NCI-H2171 treated with DMSO at 0.1 percent for 48 hours (cell line): ENCODE measurements around the gene ATXN7.

Experiments used
- DNase-seq: peaks from one replicate; lab custom pipeline; 2025; lab: John Stamatoyannopoulos, UW

Gene ATXN7

GRCh38 chr3:64021922-64022321 is 158.3 kb downstream of the ATXN7 start:
- DNase-seq, result no peak

- DNase-seq, result no peak
Observed at GRCh38 chr3:64022451-64023186, 159.0 kb downstream of the ATXN7 start.

DNA sequence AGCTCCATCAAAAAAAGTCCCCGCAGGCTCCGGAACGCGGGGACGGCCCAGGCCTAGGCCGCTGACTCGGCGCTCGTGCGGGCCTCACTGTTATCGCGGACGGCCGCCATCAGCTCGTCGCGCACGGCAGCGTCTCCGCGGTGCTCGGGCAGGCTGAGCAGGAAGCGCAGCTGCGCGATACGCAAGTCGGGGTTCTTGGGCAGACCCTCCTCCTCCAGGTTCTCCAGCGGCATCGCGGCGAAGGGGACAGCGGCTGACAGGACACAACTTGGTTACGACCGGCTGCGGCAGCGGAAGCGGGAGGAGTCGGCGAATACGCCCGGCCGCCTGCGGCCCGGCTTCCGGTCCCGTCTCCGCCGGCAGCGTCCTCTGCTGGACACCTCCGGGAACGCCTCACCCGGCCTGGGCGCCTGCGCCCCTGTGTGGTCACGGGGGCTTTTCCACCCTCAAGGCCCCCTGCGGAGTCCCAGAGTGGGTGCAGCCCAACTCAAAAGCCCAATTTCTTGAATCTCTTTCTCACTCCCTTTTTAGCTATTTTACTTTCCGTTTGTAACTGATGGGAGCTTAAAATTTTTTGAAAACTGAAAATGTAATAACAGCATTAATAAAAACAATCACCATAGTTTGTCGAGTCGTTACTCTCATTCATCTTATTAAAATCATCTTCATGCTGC is 159.7 kb downstream of the ATXN7 start, which contains the start of gene PSMD6:
Gene PSMD6, minus strand, starts transcription at position 308 of the 674 bp plus-strand sequence. Its CDS starts 75 bp downstream, at position 233.
- peak; percentile 68 for DNase-seq

DNA sequence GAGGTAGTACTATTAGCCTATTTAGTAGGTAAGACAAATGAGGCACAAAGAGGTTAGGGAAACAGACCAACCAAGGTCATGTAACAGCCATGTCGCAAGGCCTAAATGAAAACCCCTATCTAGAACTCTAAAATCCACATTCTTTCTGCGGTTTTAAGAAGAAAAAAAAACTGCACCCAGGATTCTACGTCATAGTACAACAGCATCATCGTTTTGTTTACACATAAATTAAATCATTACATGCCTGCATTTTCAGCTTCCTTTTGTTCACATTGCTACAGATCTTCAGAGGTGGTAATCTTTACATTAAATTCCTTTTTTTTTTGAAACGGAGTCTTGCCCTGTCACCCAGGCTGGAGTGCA is 160.2 kb downstream of the ATXN7 start:
- DNase-seq, result no peak

DNA sequence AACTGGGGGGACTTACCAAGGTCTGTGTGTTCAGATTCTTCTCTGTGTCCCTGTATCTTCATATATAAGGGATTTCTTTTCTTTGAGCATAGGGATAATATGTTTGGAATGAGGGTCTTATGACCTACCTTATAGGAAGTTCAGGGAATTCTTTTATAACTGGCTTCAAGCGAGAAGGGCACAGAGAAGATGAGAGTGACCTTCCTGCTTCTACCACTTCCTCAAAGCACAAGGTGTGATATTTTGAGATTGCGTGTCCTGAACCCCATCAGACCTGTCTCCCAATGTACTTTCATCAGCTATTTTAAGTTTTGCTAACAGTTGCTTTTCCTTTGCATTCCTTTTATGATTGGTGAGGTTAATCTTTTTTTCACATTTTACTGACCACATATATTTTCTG is 162.7 kb downstream of the ATXN7 start:
- no peak for DNase-seq

- no peak for DNase-seq
Observed at GRCh38 chr3:64027658-64028057, 164.0 kb downstream of the ATXN7 start.

DNA sequence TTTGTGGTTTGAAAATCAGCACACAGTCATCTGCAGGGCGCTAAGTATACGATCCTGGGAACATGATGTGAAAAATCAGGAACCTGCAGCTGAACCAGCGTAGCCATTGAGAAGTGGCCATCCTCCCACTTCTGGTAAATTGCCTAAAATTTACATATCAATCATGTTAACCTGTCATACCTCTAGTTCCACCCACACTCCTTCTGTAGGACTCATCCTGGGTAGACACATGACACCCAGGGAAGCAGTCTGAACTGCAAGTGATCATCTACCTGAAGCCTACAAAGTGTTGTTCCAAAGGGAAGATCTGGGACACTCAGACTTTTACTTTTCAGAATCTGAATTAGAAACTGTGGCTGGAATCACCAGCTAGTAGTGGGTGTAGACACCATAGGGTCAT is 165.1 kb downstream of the ATXN7 start:
- no peak for DNase-seq

DNA sequence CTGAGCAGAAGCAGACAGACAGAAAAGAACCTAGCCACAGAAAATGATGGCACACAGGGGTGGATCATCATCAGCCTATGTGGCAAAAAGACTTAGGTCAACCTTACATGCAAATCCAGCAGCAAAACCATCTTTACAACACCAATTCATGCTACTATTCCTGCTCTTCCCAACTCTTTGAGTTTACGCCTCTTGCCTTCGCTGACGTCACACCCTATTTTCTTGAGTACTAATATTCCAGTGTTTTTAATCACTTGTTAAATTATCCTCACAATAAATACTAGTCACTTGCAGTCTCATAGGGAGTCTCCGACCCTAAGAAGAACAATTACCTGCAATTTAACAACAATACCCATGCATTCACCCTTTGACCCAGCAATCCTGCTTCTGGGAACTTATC is 165.6 kb downstream of the ATXN7 start:
- DNase-seq, result no peak

- DNase-seq, result peak; percentile 85
Observed at GRCh38 chr3:64030741-64031140, 167.1 kb downstream of the ATXN7 start.

DNA sequence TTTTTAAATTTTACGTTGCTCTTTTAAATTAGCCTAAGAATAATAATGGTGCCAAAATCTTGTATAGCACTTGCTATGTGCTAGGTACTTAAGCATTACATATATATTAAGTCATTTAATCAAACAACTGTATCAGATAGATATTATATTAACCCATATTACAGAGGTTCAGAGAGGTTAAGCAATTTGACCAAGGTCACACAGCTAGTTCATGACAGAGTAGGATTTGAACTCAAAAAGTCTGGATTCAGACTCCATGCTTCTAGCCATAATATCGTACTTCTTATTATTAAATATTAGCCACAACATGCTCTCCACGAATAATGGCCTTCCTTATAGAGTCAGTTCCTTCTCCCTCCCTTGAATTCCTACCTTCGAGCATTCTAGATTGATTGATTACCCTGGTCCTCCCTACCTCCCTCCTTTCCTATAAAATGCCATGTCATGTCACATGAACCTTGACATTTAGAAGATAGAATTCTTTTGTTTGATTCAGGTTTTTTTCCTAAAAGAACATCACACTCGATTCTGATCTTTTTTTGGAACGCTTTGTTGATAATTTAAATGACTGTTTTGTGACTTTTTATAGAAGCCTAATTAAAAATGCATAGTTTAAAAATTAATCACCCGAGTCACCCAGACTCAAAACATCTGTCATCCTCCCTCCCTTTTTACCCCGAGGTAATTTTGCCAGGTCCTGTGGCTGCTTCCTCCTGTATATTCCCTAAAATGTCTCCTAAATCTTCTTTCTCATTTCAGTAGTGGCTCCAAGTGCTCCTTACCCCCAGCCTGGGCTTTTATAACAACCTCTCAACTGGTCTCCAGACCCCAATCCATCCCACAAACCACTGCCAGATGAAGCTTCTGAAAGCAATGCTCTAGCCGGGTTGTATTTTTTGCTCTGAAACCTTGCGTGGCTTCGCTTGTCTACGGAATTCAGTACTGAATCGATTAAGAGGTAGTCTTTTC is 168.2 kb downstream of the ATXN7 start:
- peak; percentile 36 for DNase-seq

DNA sequence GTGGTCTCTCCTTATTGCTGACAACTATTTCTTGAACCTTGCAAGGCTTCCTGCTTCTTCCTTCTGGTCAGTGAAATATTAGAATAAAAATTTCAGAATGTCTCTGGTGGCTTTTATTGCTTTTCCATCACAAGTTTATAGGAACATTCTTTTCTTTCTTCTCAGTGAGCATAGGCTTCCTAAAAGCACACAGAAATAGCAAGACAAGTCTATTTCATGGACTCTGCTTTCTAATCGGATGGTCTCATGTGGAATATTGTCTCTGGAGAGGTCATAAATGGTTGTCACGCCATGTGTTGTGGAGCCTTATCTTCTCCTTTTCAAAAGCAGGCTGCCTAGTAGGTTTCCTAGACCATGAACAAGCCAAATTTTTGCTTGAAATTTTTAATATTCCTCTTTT is 169.4 kb downstream of the ATXN7 start:
- DNase-seq, result no peak

- DNase-seq, result no peak
Observed at GRCh38 chr3:64037084-64037483, 173.4 kb downstream of the ATXN7 start.

DNA sequence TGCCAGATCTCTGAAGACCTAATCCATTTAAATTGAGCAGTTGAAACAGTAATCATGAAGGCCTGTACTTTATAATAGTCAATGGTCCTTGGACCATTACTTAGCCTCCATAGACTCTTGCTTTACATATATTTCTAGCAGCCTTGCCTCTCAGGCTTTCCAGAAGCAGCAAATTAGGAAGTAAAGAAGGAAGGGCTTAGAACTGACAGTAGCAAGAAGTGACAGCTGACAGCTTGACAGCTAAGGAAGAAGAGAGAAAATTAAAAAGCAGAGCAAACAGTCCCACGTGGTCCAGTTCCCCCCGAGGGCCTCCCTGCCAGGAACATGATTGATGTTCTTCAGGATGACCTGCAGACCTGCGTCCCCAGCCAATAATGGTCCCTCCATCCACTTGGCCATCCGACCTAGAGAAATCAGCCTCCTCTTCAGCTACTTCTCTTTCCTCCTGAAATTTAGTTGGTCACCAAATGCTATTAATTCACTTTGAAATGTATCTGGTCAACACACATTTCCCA is 174.6 kb downstream of the ATXN7 start:
- no peak for DNase-seq

DNA sequence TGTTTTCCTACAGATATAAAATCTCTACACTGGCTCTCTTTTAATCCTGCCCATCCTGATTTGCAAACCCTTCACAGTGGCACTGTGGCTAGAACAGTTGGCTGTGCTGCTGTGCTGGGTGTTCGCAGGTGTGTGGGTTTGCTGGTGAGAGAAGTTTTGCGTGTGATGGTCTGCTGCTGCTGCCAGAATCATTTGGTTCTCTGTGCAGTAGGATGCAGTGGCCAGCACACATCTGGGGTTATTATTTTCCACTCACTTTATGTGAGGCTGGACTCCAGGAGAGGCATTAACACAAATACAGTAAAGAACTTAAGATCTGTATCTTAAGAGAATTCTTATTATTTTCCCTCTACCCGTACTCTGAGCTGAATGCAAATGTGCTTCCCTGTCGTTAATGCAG is 175.7 kb downstream of the ATXN7 start:
- no peak for DNase-seq

DNA sequence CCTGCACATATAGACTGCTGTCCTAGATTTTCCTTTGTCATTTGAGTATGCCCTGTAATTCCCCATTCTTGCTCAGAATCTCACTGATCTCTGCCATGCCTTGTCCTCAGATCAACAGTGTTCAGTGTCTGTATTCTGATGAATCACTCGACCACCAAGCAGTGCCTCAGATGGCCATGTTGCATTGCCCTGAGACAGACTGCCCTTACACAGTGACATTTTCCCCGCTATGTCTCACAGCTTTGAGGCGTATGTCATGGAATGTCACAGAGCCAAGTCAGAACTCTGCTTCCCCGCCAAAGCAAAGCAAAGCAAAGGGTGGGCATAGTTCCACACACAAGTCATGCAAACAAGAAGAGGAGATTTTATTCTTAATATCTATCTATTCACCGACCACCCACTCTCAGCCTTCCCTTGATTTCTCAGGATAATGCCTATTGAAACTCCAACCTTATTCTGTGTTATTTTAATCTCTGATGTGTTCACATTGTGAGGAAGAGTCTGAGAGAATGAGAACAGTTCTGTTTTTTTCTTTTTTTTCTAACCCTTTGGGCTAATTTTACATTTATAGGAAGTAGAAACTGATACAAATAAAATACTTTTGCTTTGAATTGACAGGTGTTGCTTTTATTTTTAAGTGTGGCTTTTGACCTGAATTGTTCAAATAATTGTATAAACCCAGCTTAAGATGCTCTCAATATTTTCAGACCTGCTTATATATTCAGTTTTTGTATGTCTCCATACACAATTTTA is 176.5 kb downstream of the ATXN7 start:
- DNase-seq, result no peak

DNA sequence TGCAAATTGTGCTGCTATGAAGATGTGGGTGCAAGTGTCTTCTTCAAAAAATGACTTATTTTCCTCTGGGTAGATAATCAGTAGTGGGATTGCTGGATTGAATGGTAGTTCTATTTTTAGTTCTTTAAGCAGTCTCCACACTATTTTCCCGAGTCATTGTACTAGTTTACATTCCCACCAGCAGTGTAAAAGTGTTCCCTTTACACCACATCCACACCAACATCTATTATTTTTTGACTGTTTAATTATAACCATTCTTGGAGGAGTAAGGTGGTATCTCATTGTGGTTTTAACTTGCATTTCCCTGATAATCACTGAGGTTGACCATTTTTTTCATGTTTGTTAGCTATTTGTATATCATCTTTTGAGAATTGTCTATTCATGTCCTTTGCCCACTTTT is 179.3 kb downstream of the ATXN7 start:
- no peak for DNase-seq

DNA sequence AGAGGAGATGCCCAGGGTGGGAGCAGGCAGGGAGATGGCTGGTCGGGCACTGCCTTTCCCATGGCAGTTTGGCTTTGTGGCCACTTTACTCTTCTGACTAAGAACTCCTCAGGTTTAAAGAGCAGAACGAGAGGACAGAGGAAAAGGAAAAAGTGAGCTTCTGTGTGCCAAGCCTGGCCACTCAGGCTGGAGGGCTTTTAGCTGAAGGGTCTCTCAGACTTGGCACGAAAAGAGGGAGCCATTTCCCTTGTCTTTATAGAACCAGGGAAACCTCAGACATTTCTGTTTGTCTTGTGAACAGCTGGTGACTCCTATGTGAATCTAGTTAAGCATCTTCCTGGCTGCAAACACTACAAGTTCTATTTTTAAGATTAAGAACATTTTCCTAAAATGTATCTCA is 182.9 kb downstream of the ATXN7 start:
- DNase-seq, result no peak

DNA sequence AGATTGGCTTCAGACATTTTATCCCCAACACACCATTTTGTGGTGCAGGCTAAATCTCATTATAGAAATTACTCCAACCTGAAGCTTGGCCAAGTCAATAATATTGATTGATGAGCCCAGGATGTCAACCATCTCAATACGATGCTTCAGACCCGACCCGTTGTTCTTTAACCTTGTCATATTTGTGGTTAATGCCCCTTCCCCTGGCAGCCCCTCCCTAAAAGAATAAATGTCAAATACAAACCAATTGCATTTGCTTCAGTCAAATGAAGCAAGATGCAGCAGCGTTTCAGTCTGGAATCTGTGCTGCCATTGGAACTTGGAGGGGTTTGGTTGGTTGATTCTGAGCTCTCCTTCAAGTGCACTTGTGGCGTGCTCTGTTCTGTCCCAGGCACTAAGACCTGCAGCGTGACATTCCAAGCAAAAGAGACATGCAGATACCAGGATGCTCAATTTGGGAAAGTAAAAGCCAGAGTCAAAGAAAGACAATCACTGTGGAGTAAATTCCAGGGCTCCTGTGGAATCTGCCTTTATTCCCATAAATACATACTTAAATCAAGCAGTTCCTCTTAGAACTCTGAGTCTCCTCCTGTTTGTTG is 183.4 kb downstream of the ATXN7 start:
- DNase-seq, result no peak

- no peak for DNase-seq
Observed at GRCh38 chr3:64047787-64048186, 184.1 kb downstream of the ATXN7 start.

- DNase-seq, result no peak
Observed at GRCh38 chr3:64048631-64049061, 185.0 kb downstream of the ATXN7 start.

DNA sequence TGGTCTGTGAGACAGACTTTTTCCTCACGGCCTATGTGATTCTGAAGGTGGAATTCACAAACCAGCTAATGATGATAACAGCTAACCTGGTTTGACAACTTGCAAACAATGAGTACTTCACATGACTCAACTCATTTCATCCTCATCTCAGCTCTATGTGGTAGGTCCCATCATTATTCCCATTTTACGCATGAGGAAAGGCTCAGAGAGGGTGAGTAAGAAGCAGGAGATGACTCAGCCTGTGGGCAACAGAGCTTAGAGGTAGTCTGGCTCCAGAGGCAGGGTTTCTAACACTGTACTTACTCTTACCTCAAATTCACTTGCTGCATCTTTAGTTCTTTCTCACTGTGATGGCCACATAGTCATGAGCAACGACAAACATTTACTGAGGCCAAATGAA is 185.5 kb downstream of the ATXN7 start:
- no peak for DNase-seq
